Measurements from ENCODE around the gene HSD3B1. TPM values are rescaled to one million over a fixed set of nuclear protein-coding genes. Genes with fewer than 3 reads are reported as not detected.

The HSD3B1 gene
- total RNA-seq, 1 experiment from 2014 or later, result not detected

- Histone ChIP-seq H3K9me3 (ENCODE audit: control insufficient read depth, insufficient read depth, low read depth, low read length) (no peaks in the 10 kb centered on the region), H3K4me3 (ENCODE audit: low read depth in 2 of 2, low read length in 2 of 2) (no peak overlapping the region), H3K4me1 (ENCODE audit: control insufficient read depth, insufficient read depth, low read length) (no peaks in the 10 kb centered on the region), H3K27me3 (ENCODE audit: control insufficient read depth, insufficient read depth, low read length) (peaks cover 5% of the 10 kb centered on the region; the same call in 1 of the 2 replicates), H3K36me3 (ENCODE audit: control insufficient read depth, insufficient read depth, low read length) (no peaks in the 10 kb centered on the region), H3K27ac (ENCODE audit: low read length) (no peak overlapping the region)
- no TSS peak for BruUV-seq (replicated peaks)
- ATAC-seq (no peak), DNase-seq (ENCODE audit: low read depth, low spot score) (no peak)
- no peak for TF ChIP-seq CTCF (IDR thresholded peaks at IDR 0.05)
- TF ChIP-seq REST (IDR thresholded peaks at IDR 0.05; ENCODE audit: insufficient read depth in 1 of 2, low read depth in 2 of 2, low read length in 1 of 2), result no peak
- in situ Hi-C loops (cut with HindIII; ENCODE audit: low pct_unique_long_range_greater_than_20kb, low sequenced_read_pairs) (no loop called here), intact Hi-C loops (cut with micrococcal nuclease; ENCODE audit: unreplicated experiment) (no loop called here)
- ChIA-PET CTCF (no interaction called here), POLR2A (interaction anchor here (0.6 kb wide), 1 partner anchor 106 kb away, joined by 3 read pairs; no protein-coding TSS in a partner anchor)
These were observed 39.8 kb upstream of the HSD3B1 start for GRCh38 chr1:119467219-119467618.

GRCh38 chr1:119467857-119468668 lies 38.9 kb upstream of the HSD3B1 start:
- intact Hi-C loops (cut with micrococcal nuclease; ENCODE audit: unreplicated experiment), result no loop called here
- DNase-seq (ENCODE audit: low read depth, low spot score) (no peak), ATAC-seq (no peak)
- H3K4me1 ChIP-seq (ENCODE audit: control insufficient read depth, insufficient read depth, low read length), result no peaks in the 10 kb centered on the region
- H3K9me3 ChIP-seq (ENCODE audit: control insufficient read depth, insufficient read depth, low read depth, low read length), result no peaks in the 10 kb centered on the region
- H3K36me3 ChIP-seq (ENCODE audit: control insufficient read depth, insufficient read depth, low read length), result no peaks in the 10 kb centered on the region
- H3K4me3 ChIP-seq (ENCODE audit: low read depth in 2 of 2, low read length in 2 of 2), result no peak overlapping the region
- in situ Hi-C loops (cut with HindIII; ENCODE audit: low pct_unique_long_range_greater_than_20kb, low sequenced_read_pairs), result no loop called here
- no TSS peak for BruUV-seq (replicated peaks)
- ChIA-PET POLR2A (interaction anchor here (0.6 kb wide), 1 partner anchor 106 kb away, joined by 3 read pairs; no protein-coding TSS in a partner anchor), CTCF (no interaction called here)
- H3K27ac ChIP-seq (ENCODE audit: low read length), result no peak overlapping the region
- TF ChIP-seq TCF7L2 (IDR thresholded peaks at IDR 0.05; ENCODE audit: low read depth, low read length), result no peak
- no peak for TF ChIP-seq POLR2AphosphoS5 (IDR thresholded peaks at IDR 0.05; ENCODE audit: low read depth, low read length)
- no peak for TF ChIP-seq CTCF (IDR thresholded peaks at IDR 0.05)
- TF ChIP-seq SIN3A (IDR thresholded peaks at IDR 0.05; ENCODE audit: borderline replicate concordance, insufficient read depth, low read depth, low read length), result no peak
- TF ChIP-seq REST (IDR thresholded peaks at IDR 0.05; ENCODE audit: insufficient read depth in 1 of 2, low read depth in 2 of 2, low read length in 1 of 2), result no peak
- peaks cover 5% of the 10 kb centered on the region; the same call in 1 of the 2 replicates for H3K27me3 ChIP-seq (ENCODE audit: control insufficient read depth, insufficient read depth, low read length)
